Transverse colon (tissue), 3 donors: ENCODE measurements around the gene SLC39A12.

Source experiments
- CTCF ChIP-seq, 5 experiments: fragments of 200-600 bp in 3 of 5; fragments of 450-650 bp in 2 of 5; sonication (generic) in 3 of 5; IDR thresholded peaks; 1 replicate in 2 of 5; 2 replicates in 3 of 5; pipeline ENCODE4 v1.5.1; 2016 to 2017; ENCODE audit warnings: antibody characterized with exemption in 5 of 5, inconsistent platforms in 3 of 5, mild to moderate bottlenecking in 2 of 5, moderate library complexity in 1 of 5
- EP300 ChIP-seq: sonication (generic); formaldehyde crosslinking; IDR thresholded peaks from one replicate; pipeline ENCODE4 v1.6.1; 2017; ENCODE audit warnings: antibody characterized with exemption, low read depth
- POLR2A ChIP-seq: fragments of 450-650 bp; IDR thresholded peaks from one replicate; pipeline ENCODE4 v1.6.1; 2016; ENCODE audit warnings: antibody characterized with exemption, mild to moderate bottlenecking, moderate library complexity

GRCh38 chr10:18005445-18005780, 53.7 kb downstream of the SLC39A12 start:
- TF ChIP-seq POLR2A (no peak), CTCF (IDR thresholded peaks at IDR 0.05) (no peak), EP300 (no peak)
